ENCODE measurements around the gene KCNQ1.

The KCNQ1 gene

DNA sequence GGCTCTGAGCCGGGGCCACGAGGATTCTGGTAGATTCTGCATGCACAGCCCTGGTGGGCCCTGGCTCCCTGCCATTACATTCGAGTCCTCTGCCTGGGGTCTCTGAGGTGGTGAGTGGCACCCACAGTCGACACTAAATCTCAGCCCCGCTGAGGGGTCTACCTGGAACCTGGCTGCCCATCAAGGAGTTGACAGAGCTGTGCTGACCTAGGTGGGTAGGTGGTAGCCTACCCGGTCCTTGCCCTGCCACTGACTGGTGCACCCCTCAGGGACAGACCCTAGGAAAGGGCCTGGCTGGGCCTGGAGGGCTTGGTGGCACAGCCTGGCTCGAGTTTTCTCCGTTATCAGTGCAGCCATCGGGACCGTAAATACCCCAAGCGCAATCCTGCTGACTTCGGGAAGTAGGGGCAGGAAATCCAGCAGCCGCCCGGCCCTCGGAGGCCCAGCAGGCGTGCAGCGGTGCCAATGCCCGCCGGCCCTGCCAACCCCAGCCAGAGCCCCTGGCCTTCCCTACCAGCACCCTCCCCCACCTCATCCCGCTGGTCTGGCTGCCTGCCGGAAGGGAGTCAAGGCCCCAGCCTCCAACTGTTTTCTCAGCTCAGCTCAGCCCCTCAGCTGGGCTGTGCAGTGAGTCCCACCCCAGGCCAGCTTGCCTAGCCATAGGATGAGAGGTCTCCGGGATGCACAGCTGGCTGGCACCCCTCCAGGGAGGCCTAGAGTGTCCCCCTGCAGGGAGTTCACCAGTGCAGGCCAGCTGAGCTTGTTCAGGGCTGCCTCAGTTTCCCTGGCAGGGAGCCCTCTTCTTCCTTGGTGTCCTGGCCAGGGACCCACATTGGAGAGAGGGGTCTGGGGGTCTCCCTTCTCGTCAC lies 335.4 kb downstream of the KCNQ1 start:
- no peak for DNase-seq (ENCODE audit: low spot score)

DNA sequence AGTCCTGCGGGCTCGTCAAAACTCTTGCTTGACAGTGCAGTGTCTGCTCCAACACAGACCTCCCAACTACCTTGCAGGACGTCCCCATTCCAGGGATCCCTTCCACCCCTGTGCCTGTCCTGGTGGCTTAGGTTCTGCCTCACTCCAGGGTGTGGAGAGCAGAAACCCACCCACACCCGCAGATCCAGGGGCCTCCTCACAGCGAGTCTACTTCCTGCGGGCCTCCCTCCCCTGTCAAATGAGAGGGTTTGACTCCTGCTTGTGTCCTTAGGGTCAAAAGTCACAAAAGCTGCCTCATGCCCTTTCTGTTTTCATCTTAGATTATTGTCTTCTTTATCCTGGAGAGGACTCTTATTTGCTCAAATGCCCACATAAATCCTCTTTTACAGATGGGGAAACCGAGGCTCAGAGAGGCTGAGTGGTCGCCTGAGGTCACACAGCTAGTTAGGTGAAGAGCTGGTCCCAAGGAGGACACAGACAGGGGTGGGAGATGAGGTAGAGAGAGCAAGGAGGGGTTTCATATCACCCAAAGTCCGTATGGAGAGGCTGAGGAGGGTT lies 336.1 kb downstream of the KCNQ1 start:
- no peak for DNase-seq (ENCODE audit: low spot score)

DNA sequence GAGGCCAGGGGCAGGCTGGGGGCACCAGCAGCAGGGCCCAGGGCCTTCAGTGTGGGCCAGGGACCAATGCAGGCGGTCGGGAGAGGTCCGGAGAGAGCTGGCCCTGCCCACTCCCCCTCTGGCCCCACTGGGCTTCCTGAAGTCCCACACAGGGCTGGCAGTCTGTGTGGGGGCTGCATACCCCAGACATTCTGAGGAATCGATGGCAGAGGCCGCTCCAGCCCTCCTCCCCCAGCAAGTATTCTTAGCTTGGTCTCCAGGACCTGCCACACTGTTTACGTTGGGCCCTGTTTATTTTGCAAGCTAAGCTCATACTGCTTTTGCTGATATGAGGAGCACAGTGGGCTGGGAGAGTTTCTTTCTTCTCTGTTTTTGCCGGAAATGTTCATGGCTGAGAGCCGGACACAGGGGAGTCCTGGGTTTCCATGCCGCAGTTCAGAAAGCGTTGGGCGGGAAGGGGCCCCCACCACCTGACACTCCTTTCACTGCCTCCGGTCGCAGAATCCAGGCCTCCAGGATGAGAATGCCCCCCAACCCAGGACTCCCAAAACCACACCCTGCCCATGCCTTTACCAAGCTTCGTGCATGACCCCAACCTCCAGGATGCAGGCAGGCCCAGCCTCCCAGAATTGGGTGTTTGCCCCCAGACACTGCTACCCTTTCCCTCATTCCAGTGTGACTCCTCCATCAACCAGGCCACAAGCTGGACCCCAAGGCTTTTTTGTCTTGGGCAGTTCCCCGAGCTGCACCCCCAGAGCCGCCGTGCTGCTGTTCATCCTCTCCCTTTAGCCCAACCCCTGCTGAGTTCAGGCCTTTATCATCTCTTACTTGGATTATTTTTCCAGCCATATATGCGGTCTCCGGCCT lies 336.8 kb downstream of the KCNQ1 start:
- DNase-seq (ENCODE audit: low spot score): no peak

DNA sequence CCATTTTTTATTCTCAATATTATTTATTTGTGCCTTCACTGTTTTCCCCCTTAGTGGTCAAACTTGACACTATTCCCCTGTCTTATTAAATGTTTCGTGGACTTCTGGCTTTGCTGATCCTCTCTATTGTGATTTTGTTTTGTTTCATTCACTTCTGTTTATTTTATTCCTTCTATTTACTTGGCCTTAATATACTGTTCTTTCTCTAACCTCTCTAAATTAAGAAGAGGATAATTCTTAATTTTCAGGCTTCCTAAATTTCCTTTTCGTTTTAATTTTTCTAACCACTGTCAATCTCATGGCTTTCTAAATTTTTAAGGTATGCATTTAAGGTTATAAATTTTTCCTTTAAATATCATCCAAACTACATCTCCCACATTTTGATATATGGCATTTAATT lies 338.0 kb downstream of the KCNQ1 start:
- no peak for DNase-seq (ENCODE audit: low spot score)

DNA sequence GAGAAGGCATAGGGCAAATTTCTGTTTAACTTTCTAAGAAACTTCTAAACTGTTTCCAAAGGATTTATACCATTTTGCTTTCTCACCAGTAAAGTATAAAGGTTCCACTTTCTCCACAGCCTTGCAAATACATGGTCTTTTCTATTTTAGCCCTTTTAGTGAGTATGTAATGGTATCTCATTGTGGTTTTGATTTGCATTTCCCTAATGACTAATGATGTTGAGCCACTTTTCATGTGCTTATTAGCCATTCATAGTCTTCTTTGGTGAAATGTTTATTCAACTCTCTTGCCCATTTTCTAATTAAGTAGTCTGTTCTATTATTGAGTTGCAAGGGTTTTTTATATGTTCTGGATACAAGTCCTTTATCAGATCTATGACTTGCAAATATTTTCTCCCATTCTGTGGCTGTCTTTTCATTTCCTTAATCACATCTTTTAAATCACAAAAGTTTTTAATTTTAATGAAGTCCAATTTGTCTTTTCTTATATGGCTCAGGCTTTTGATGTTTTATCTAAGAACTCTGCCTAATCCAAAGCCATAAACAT lies 338.8 kb downstream of the KCNQ1 start:
- DNase-seq (ENCODE audit: low spot score): no peak

DNA sequence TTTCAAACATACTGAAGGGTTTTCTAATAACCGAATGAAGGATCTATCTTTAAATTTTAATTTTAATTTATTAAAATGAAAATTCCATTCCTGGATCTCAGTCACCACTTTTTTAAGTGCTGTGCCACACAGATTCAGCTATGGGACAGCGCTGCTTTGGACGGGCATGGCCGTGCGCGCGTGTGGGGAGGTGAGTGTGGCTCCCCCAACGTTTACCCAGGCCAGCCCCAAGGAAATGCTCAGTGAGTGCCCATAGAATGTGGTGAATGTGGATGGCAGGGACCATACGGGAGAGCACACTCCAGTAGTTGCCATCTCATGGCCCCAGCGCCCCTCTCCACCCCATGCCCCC lies 343.0 kb downstream of the KCNQ1 start:
- DNase-seq (ENCODE audit: low spot score): no peak

DNA sequence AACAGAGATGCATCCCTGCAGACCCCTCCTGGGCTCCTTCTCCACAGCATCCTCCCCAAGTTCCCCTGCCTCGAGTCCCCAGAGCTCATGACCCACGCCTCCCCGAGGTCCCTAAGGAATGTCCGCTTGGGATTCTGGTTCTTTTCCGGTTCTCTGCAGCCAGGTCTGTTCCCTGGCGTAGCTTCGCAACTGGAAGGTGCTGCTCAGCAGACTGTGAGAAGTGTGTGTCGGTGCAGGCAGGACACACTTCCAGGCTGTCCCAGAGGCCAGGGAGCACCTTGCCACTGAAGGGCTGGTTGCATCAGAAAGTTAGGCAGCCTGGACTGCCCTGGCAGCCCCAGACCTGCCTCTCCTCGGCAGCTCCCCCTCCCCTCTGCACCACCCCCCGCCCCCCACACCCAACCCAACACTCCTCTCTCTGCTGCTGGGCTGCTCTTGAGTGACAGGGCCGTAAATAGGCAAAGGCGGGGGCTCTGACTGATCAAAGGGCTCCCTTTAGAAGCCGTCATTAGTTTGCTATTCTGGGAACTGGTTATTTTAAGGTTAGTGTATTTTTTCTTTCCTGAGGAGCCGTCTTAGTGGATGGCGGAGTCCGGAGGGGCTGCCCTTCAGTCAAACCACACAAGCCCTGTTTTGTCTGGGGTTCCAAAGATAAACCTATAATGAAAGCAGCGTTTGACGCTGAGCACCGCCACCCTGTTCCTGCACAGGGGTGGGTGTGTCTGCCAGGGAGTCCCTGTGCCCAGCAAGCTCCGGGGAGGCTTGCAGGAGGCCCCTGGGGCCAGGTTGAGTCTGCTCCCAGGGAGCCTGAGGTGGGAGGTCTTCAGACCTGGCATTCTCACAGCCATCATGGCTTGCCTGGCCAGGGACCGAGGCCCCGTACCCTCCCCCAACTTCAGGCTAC lies 343.6 kb downstream of the KCNQ1 start:
- DNase-seq (ENCODE audit: low spot score): no peak

DNA sequence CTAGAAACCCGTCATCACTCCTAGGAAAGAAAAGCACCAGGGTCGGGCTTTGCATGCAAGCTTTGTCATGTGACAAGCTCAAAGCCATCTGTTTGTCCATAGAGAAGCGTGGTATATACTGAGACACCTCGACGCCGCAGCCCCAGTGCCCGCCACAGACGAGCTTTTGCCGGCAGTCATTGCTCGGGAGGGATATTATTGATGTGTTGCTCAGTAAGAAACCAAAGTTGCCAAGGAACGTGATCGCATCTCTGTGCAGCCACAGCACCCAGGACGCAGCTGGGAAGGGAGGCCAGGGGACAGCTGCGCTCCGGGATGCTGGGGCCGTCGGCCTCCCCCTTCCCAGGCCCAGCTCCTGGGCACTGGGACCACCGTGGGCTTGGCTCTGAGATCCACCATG lies 344.5 kb downstream of the KCNQ1 start:
- no peak for DNase-seq (ENCODE audit: low spot score)

DNA sequence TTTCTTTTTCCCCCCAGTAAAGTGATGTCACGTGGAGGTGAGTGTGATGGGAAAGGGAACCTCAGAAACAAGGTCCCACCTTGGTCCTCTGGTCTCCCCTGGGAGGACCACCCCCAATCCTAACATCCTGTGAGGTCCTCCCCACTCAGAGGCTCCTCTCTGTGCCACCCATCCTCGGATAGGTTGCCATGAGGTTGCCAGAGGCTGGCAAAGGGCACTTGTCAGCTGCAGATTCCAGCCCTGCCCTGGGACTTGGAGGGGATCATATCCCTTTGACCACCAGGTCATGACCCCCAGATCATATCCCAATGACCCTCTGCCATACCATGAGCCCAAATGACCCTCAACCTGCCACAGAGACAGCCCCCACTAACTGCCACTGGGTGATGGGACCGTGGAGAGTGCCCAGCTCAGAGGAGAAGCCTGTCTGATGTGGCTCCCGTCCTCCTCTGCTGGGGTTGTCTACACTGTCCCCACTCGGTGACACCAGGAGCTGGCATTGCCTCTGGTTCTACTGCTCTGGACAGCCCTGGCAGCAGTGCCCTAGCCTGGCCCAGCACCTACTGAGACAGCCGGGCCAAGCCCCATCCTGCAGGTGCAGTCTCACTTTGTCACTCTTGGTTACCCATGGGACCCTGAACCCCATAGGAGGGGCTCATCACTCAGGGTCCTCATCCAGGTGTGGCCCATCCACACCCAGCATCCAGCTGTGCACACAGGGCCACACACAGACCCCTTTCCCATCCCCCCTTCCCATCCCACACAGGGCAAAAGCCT lies 345.2 kb downstream of the KCNQ1 start:
- DNase-seq (ENCODE audit: low spot score): no peak

DNA sequence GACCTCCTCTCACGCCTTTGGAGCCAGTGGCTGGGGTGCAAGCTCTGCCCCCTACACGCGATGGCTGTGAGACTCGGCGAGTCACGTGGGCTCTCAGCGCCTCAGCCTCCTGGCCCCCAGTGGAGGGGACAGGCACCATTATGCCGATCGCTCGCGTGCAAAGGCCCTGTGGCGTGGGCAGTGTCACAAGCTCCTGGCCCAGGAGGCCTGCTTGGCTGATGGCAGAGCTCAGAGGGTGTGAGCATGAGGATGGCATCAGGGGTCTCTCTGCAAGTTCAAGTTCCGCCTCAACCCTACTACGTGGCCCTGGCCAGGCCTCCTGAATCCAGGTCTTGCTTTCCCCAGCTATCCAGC lies 345.7 kb downstream of the KCNQ1 start:
- DNase-seq (ENCODE audit: low spot score): no peak

DNA sequence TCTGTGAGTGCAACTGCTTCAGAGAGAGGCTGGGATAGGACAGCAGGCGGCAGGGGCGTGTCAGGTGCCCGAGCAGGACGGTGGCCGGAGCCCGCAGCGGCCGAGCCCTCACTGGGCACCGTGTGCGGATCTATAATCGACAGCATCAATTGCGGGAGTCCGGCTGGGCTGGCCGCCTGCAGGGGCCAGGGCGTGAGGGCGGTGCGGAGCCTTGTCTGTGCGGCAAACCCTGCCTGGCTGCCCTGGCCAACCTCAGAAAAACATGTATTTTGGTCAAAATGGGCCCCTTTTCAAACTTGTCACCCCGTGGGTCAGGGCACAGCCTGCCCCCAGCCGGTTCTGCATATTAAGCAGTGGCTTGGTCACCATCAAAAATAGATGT lies 346.3 kb downstream of the KCNQ1 start:
- DNase-seq (ENCODE audit: low spot score): no peak

DNA sequence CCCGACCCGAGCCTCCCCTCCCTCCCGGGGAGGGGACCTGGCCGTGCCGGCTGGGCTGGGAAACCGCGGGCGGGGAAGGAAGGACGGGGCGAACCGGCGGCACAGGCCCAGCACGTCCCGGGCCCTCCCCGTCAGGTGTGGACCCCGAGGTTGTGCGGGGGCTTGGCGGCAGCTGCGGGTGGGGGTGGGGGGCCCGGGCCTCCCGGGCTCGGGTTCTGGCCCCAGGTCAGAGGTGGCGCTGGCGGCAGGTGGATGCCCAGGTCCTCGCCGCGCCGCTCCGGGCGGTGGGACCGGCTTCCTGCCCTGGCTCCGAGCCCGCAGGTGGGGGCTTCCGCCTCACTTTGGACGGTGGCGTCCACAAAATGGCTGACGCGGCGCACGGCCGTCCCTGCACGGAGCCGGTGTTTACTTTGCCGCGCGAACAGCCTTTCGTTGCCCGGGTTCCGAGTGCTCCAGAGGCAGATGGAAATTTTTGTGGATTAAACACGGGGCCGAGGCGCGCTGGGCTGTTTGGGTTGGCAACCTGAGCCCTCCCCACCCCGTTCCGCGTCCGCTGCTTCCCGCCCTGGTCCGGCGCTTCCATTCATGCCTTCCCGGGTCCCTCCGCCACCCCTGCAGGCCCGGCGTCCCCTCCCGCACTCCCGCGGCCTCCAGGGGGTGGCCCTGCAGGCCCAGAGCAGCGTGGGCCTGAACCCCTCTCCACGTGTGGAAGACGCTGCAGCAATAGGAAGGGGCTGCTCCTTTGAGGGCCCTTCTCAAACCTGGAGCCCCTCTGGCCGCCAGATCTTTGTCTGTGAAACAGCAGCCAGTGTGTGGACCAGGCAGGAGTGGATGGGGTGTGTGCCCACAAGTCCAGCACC lies 346.9 kb downstream of the KCNQ1 start:
- DNase-seq (ENCODE audit: low spot score): no peak

DNA sequence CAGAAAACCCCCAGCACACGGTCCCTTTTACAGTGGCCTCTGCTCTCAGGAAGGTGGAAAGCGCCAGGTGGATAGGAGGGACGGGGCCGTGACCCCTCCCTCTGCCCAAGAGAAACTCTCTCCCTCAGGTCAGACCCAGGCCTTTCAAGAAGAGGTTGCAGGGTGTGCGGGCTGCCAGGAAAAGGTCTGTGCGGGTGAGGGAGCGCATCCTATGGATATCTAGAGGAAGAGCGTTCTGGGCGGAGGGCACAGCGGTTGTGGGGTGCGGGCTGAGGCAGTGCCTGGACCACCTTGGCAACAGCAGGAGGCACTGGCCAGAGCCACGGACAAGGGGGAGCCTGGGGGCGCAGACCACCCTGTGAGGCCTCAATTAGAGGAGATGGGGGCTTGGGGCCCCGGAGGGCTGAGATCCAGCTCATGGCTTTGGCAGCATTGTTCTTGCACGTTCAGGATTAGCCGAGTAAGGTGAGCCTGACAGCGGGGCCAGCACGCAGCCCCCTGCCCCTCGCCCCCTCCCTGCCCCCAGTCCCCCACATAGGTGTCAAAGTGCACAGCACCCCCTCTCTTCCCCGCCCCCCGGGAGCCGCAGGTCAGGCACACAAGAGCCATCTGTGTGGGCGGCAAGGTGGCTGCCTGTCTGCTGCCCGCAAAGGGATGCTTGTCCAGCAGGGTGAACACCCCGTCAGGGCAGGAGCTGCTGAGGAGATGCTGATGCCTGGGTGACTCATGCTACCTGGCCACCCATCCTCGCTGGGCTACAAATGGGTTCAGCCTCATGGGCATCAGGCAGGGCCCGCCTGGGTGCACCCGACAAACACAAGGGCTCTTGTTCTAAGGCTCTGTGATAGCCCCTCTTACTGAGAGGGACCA lies 347.8 kb downstream of the KCNQ1 start:
- DNase-seq (ENCODE audit: low spot score): no peak

DNA sequence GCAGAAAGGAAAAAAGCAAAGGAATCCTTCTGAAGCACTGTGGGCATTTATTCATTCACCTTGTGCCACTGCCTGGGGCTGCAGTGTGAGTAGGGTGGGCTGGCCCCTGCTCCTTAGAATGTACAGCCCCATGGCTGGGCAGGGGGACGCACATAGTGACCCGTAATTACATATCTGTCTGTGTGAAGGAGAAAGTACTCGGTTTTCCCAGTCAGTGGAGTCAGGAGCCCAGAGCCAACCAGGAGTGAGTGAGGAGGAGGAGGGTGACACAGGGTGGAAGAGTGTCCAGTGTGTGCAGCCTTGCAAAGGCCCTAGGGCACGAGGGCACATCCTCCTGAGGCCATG lies 348.9 kb downstream of the KCNQ1 start:
- DNase-seq (ENCODE audit: low spot score): no peak

DNA sequence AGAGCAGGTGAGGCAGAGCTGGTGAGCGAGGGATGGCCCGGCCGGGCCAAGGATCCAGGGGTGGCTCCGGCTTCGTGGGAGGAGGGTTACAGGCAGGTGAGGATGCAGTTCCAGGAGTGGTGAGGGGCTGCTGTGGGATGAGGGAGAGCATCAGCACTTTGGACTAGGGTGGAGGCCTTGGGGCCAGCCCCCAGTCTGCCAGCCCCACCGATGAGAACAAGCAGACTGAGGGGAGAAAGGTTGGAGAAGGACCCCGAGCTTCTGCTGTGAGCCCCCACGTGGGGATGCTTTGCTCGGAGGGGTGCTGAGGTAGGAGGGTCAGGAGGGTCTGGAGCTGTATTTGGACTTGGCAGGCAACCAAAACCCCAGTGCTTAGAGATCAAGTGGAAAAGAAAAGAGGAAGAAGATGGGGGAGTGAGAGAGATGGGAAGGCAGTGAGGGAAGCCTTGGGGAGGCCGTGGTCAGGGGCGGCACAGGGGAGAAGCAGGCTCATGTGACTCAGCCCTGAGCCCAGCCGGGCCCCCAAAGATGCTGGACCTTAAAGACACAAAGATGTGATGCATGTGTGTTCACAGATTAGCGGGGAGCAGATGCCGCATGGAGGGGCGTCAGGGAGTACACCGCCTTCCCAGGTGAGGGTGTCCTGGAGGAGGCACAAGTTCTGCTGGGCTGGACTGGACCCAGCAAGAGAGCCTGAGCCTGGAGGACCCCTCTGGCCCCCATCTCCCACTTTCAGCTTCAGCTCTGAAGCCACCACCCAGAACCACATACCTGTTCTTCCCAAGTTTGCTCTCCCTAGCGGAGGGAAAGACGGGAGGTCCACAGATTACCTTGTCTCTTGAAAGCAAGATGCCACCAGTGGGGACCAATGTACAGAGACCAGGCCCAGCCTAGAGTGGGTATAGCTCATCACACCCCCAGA lies 349.5 kb downstream of the KCNQ1 start:
- no peak for DNase-seq (ENCODE audit: low spot score)

DNA sequence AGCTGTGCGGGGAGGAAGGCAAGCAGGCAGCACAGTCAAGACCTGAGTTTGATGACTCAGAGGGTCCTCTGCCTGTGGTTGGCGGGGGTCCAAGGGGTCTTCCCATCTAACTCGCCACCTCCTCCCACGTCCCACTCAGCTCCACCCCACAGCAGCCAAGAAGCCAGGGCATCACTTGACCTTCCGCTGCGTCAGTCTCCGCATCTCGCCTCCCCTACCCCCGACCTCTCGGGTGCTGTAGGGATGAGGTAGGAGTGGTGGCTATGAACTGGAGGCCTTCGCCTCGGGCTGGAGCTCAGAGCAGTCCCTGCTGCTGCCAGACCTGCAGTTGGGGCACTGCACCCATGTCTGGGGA lies 350.1 kb downstream of the KCNQ1 start:
- DNase-seq (ENCODE audit: low spot score): no peak

DNA sequence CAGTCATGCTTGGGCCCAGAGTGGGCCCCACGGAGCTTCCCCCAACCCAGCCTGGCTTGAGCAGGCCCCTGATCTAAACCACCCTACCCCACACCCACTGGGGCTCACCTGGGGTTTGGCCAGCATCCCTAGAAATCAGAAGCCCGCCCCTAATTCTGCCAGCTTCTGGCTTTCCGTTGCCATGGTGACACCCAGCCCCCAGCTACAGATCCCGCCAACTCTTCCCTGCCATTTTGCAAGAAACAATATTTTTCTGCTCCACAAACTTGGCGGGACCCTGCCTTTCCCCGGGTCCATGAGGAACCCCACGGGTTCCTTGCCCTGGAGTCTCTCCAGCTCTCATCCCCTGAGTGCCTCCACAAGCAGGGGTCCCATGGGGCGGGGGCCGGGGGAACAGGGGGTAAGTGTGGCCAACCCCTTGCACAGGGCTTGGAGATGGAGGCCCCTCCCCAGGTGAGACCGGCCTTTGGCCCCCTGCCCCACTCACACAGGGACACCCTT lies 350.7 kb downstream of the KCNQ1 start:
- DNase-seq (ENCODE audit: low spot score): no peak

DNA sequence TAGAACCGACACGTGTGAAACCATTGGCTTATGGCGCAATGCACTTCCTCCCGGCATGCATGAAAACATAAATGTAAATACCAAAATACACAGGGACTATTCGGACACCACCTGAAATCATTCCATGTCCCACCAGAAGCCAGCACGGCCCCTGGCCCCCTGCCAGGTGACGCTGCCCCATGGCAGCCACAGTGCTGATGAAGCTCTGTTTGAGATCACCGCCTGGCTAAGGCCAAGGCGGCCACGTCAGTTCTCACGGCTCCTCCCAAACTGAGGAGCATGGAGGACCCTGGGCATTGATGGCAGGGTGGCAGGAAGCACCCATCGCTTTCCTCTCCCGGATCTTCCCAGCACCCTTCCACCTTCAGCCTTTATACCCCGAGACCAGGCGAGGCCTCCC lies 351.3 kb downstream of the KCNQ1 start:
- no peak for DNase-seq (ENCODE audit: low spot score)
